ENCODE results near the gene SLC66A3.

GRCh38 chr2:11134349-11134748 lies 20.9 kb upstream of the SLC66A3 start:
- TF ChIP-seq CTCF (IDR thresholded peaks at IDR 0.05) (no peak), EZH2 (IDR thresholded peaks at IDR 0.05; ENCODE audit: borderline replicate concordance, insufficient read depth, low read depth, low read length, poor library complexity, severe bottlenecking) (no peak)

Measured in B cell (primary cell).